ENCODE measurements around the gene ASB16.
A peak's percentile ranks its signal among the peaks of the same experiment; 100 is the strongest.

The ASB16 gene

DNA sequence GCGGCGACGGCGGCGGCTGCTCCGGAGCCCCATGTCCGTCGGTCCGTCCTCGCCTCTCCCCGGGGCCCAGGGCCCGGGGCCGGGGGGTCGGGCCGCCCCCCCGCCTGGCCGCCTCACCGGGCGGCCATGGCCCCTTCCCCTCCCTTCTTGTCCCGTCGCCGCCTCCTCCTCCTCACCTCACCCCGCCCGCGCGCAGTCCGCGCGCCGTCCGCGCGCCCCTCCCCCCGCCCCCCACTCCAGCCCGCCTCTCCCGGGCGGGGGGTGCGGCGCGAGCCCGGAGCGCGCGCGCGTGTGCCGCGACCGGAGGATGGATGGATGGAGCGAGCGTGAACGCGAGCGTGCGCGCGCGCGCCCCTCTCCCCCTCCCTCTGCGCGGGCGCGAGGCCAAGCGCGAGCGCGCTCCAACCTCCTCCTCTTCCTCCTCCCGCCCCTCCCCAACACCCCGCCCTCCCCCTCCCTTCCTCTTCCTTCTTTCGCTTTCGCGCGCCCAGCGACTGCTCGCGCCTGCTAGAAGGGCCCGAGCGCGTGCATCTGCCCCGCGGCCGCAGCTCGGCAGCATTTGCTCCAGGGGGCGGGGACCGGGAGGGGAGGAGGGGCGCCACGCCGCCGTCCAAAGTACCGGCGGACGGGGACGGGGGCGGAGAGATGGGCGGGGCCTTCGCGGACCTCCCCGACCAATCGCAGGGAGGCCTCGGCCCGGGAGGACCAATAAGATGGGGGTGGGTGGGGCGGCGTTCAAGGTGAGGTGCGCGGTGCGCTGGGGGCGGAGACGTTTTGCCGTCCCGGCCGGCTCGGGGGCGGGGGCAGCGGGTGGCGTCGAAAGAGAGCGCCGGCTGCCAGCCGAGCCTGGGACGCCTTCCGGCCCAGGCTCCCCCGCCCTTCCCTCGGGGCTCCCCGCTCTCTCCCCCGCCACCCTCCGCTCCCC, 29.3 kb downstream of the ASB16 start, which contains the start of gene ATXN7L3:
Gene ATXN7L3 (minus strand): TSS at position 332 of the 925 bp plus-strand sequence. CDS start 1,814 bp downstream, outside the sequence.
- H3K4me3 ChIP-seq (ENCODE audit: low read depth, low read length): peak within 1 kb of the TSS; percentile 71
- TF ChIP-seq, protein P1, sequence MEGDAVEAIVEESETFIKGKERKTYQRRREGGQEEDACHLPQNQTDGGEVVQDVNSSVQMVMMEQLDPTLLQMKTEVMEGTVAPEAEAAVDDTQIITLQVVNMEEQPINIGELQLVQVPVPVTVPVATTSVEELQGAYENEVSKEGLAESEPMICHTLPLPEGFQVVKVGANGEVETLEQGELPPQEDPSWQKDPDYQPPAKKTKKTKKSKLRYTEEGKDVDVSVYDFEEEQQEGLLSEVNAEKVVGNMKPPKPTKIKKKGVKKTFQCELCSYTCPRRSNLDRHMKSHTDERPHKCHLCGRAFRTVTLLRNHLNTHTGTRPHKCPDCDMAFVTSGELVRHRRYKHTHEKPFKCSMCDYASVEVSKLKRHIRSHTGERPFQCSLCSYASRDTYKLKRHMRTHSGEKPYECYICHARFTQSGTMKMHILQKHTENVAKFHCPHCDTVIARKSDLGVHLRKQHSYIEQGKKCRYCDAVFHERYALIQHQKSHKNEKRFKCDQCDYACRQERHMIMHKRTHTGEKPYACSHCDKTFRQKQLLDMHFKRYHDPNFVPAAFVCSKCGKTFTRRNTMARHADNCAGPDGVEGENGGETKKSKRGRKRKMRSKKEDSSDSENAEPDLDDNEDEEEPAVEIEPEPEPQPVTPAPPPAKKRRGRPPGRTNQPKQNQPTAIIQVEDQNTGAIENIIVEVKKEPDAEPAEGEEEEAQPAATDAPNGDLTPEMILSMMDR (IDR thresholded peaks at IDR 0.05; ENCODE audit: low read depth, low read length, missing control alignments): no peak
- peak; percentile 92 for DNase-seq (ENCODE audit: low read depth)

DNA sequence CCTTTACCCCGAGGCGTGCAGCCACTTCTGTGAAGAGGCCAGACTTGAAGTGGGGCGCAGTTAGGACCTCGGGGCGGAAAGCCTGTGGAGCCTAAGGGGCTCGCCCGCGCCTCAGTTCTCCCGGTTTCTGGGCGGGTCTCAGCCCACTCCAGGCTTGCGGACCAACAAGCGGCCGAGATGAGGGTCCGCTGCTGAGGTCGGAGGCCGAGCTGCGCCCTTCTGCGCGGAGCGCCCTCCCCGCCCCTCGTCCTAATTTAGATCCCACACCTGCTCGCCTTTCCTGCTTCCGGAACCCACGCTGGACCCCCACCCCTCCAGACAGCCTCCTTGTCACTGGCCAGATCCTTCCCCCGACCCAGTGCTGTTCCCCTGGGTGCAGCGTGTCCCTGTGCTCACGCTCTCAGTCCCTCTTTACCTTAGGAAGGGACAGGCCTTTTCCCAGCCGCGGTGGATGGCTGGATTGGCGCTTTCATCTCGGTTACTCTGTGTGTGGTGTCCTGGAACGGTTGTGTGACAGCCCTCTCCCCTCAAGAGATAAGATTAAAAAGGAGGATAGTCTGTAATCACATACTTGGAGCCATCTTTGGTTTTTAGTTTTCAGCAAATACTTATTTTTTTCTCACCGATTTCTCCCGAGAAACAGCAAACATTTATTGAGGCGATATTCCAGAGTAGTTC, 30.1 kb downstream of the ASB16 start:
- TF ChIP-seq, protein P1 (IDR thresholded peaks at IDR 0.05; ENCODE audit: low read depth, low read length, missing control alignments): no peak
- no peak for DNase-seq (ENCODE audit: low read depth)
- H3K4me3 ChIP-seq (ENCODE audit: low read depth, low read length): peak overlapping the region; percentile 69

DNA sequence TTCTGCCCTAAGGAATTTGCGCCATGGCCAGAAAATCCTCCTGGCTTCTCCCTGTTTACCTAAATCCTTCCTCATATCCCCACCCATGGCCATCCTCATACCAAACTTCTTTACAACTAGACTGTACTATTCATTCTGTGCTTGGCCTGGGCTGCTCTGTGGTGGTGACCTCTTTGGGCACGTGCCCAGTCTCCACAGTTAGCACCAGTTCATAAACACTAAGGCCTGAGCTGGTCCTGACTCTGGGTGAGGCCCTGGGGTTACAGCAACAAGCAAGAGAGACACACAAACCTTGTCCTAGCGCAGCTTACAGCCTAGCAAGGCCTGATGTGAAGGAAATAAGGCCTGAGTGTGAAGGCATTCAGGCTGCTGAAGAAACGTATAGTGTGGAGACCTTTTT, 32.3 kb downstream of the ASB16 start:
- no peak overlapping the region for H3K4me3 ChIP-seq (ENCODE audit: low read depth, low read length)
- DNase-seq (ENCODE audit: low read depth): no peak
- TF ChIP-seq, protein P1 (IDR thresholded peaks at IDR 0.05; ENCODE audit: low read depth, low read length, missing control alignments): no peak

DNA sequence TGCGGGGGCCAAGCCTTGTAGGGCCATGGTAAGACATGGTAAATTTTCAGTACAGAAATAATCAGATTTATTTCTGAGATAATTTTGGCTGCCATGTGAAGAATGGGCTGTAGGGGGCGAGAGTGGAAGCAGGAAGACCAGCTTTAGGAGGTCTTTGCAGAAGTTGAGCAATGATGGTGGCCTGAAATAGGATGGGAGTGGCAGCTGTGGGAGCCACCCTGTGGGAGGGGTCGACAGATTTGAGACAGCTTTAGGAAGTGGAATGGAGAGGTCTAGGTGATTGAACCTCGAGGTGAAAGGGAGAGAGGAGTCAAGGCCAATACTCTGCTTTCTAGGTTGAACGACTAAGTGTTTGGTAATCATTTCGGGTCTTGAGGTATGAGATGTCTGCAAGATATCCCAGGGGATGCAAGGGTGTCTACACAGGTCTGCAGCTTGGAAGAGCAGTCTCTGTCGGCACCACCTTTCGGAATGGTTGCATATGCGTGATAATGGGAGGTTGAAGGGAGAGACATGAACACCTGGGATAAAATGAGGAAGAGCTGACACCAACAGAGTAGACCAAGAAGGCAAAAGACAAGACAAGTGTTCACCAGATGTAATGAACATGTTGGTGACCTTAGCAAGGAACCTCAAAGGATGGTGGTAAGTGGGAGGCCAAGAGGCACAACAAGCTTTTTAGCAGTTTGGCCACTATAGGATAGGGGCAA, 33.4 kb downstream of the ASB16 start:
- DNase-seq (ENCODE audit: low read depth): peak; percentile 76
- H3K4me3 ChIP-seq (ENCODE audit: low read depth, low read length): no peak overlapping the region
- TF ChIP-seq, protein P1 (IDR thresholded peaks at IDR 0.05; ENCODE audit: low read depth, low read length, missing control alignments): peak; percentile 79

DNA sequence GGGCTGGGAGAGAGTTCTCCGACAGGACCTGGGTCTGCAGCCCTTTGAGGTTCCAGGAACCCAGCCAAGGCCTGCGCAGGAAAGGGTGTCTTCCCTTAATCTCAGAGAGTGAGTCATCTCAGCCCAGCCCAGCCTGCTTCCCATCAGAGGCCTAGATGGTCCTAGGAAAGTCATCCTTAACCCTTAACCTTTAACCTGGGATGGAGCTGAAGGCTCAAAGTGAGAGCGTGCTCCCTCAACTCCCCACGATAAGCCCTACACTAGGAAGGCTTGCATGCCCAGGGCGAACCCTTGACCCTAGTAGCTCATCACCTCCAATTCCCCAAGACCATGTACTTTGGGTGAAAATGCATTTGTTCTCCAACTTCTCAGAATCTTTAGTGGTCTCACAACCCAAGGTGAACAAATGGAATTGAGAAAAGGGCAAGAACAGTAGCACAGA, 34.0 kb downstream of the ASB16 start:
- DNase-seq (ENCODE audit: low read depth): no peak
- TF ChIP-seq, protein P1 (IDR thresholded peaks at IDR 0.05; ENCODE audit: low read depth, low read length, missing control alignments): no peak
- H3K4me3 ChIP-seq (ENCODE audit: low read depth, low read length): no peak overlapping the region

DNA sequence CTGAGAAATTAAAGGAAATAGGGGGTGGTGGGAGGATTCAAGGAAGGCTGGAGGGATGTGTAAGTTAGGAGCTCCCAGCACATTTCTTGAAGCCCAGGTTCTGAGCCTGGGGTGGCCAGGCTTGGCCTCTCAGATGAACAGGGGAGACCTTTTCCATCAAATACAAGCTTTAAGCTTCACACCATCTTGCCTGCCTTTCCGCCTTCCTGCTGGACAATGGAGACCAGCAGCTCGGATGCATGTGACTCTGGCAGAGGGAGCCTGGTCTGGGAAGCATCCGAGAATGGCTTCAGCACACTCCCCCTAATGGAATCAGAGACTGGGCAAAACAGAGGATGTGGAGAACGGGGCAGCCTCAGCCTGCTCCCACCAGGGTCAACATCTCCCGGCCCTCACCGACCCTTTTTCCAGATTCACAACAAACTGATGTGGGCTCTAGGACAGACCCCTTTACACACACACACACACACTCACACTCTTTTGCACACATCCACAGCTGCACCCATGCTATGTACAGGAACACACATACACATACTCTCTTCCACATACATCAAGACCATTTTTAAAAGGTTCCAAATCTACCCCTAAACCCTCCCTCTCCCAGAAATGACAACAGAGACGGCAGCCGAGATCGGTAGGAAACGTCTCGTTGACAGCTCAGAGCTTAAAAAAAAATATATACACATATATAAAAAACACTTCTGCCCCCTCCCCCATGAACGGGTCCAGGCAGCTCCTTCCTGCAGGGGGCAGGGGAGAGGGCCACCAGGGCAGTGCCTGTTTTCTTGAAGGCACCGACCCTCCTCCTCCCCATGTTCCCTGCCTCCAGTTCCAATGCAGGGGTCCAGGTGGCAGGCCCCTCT, 35.7 kb downstream of the ASB16 start:
- no peak for DNase-seq (ENCODE audit: low read depth)
- no peak overlapping the region for H3K4me3 ChIP-seq (ENCODE audit: low read depth, low read length)
- TF ChIP-seq, protein P1 (IDR thresholded peaks at IDR 0.05; ENCODE audit: low read depth, low read length, missing control alignments): no peak

Data from GM12864 (cell line).